HL-60/S4 treated with retinoic acid at 250 ng/mL for 4 days and 3 days (cell line): Measurements from ENCODE around the gene HOOK1.
"Not testable (repeated sequence)": the region's sequence is repeated elsewhere in the genome, so short reads cannot be mapped to it uniquely, and the experiment has no call there.

Experiments
- in situ Hi-C: fragments of 300-500 bp; cut with MboI; formaldehyde crosslinking; loops from 2 replicates; pipeline ENCODE4 v1.7.0; 2022; ENCODE audit warnings: low sequenced_read_pairs

Gene HOOK1

DNA sequence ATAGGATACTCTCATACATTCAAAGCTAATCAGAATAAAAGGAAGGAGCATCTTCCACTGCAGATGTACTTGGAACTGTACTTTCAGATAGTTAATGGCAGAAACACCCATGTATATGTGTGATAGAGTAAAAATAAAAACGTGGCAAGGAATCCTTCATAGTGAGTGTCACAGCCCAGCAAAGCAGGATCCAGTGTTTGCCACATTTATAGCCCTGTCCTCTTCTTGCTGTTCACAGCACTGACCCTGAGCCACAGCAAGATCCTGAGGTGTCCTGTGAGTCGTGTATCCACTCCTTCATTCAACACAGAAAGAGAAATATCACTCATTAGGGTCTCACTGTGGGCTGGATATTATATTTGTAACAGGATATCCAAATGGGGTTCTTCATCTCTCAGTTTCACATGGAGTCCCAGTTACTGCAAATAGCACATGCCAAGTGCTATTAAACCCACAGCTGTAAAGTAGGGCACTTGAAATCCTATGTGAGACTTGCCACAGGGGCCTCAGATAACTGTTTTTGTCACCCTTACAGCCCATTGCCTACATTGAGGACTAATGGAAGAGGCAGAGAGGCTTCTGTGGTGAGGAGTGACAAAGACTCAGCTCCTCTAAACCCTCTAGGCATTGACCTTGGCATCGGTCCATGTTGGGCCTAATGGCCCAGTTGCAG, 70.5 kb downstream of the HOOK1 start:
- in situ Hi-C loops: no loop called here

- in situ Hi-C loops: no loop called here
Observed at GRCh38 chr1:59892841-59893811, 78.4 kb downstream of the HOOK1 start.

- in situ Hi-C loops: no loop called here
Observed at GRCh38 chr1:59897165-59897564, 82.4 kb downstream of the HOOK1 start.

- in situ Hi-C loops: no loop called here
Observed at GRCh38 chr1:59898927-59899326, 84.2 kb downstream of the HOOK1 start.

DNA sequence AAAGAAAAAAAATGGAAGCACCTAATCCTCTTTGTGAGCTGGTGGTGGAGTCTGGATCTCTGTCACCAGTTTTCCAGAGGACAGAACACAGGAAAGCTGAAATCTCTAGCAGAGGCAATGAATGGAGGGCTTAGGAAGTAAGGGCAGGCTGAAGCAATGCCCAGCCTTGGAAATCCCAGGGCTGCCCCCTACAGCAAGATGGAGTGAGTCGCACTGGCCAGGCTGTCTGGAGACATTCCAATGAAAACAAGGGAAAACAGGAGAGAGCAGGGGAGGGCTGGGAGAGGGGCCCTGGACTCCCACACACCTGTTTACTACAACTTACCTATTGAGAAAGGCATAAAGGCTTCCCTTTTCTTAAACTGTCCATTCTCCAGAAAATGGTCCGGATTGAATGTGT, 85.9 kb downstream of the HOOK1 start:
- in situ Hi-C loops: no loop called here

DNA sequence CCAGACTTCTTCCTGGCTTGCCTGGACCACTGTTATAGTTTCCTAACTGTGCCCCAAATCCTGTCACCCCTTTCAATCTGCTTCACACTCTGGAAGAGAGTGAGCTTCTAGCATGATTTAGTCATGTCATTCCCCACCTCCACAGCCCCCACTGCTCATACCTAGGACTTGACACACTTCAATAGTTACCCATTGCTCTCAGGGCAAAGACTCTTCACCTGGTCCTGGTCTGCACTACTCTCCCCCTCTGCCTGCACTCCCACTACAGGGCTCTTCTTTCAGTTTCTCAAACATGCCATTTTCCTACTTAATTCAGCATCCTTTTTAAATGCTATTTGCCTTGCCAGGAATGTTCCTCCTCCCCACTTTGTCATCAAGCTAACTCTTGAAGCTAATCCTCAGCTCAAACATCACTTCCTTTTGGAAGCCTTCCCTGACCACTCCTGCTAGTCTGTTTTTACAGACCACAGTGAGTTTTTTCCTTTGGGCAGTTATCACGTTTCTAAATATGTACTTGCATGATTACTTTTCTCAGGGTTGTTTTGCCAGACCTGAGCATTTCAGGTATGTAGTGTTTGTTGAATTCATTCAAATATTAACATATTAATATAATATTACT, 87.1 kb downstream of the HOOK1 start:
- in situ Hi-C loops: no loop called here

GRCh38 chr1:59903141-59903754, 88.5 kb downstream of the HOOK1 start:
- in situ Hi-C loops: no loop called here

DNA sequence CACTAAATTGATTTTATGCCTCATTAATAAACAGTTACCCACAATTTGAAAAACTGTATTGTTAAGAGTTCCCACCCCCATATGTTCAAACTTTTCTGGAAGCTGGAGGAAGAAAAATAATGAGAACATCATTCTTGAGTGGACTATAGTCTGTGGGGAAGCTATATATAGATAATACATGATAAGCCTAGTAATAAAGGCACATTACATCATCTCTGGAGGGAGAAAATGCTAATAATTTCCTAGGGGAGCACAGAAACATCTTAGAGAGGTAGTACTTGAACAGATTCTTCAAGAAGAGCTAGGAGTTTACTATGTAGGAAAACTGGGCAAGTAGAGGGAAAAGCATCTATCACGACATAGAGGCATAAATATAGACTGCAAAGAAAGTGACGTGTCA, 92.2 kb downstream of the HOOK1 start:
- in situ Hi-C loops: no loop called here

DNA sequence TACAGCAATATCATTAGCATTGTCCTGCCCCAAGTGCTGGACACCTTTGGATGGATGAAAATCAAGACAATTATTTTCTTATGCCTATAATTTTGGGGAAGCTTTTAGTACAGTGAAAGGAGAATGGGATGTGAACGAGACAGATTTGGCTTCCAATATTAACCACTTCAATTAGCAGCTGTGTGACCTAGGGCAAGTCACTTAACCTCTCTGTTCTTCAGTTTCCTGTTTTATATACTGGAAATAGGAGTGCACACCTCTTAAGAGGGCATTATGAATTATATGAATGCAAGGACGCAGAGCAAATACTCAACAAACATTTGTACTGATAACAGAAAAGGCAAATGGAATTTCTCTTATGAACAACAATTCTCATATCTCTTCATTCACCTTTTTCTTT, 93.3 kb downstream of the HOOK1 start:
- in situ Hi-C loops: no loop called here

GRCh38 chr1:59908682-59909081, 93.9 kb downstream of the HOOK1 start:
- in situ Hi-C loops: no loop called here

GRCh38 chr1:59914791-59915286, 100.1 kb downstream of the HOOK1 start:
- in situ Hi-C loops: not testable (repeated sequence)

- in situ Hi-C loops: no loop called here
Observed at GRCh38 chr1:59915516-59915915, 100.8 kb downstream of the HOOK1 start.

- in situ Hi-C loops: no loop called here
Observed at GRCh38 chr1:59917026-59917784, 102.5 kb downstream of the HOOK1 start.

- in situ Hi-C loops: no loop called here
Observed at GRCh38 chr1:59917785-59918180, 103.0 kb downstream of the HOOK1 start.

DNA sequence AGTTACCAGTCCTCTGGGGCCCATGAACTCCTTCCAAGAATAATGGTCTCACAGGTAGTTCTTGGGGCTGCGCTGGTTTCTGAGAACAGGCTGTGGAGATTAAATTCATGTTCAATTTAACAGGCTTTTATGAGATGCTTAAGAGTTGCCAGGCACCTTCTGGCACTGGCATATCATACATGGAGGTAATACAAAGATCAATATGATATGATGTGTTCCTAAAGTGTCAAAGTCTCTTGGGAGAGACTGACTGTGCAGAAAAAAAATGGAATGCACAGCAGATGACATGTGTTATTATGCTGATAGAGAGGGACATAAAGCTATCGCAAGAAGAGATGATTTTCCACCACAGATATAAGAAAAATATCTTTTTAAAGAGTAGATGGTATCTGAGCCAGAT, 105.0 kb downstream of the HOOK1 start:
- in situ Hi-C loops: no loop called here

DNA sequence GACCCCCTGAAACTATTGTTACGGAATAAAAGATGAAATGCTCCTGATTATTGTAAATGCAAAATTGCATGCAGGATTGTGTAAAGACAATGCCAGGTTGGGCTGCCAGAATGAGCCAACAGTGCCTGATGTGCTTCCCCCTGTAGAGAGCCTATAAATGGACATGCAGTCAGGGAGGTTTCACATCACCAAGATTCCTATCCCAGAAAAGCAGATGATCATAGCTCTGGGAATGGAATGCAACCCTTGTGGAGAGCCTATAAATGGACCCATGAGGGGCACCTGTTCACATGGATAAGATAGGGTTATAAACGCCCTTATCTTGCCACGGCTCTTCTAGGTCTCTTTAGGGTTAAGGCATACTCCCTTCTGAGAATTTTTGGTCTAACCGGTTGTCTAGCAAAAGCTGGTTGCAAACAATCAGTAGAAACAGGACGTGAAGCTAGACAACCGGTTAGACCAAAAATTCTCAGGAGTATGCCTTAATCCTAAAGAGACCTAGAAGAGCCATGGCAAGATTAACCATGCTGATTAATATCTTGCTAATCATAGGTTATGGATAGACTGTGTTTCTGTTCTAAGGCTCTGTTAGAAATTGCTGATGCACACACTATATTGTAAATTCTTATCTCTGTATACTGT, 106.6 kb downstream of the HOOK1 start:
- in situ Hi-C loops: not testable (repeated sequence)

GRCh38 chr1:59924653-59925052, 109.9 kb downstream of the HOOK1 start:
- in situ Hi-C loops: no loop called here
